NCI-H460 (cell line): ENCODE results near the gene SLC44A2. TPM values are rescaled to one million over a fixed set of nuclear protein-coding genes. Genes with fewer than 3 reads are reported as not detected.
"Not testable (repeated sequence)": the region's sequence is repeated elsewhere in the genome, so short reads cannot be mapped to it uniquely, and the experiment has no call there.

Experiments
- DNase-seq: peaks from one replicate; pipeline ENCODE4 v3.0.0-alpha.2; 2016; ENCODE audit warnings: low read depth; ENCODE audit errors: extremely low read depth
- total RNA-seq: library from RNA; depleted of rRNA; stranded (reverse); fragments of >200 nt; shearing (Covaris generic); gene quantifications from 2 replicates; pipeline ENCODE4 v1.2.3, GENCODE V29; 2014

The SLC44A2 gene
- total RNA-seq, 1 experiment from 2014 or later: 2.6 TPM

GRCh38 chr19:10646456-10647159 lies 21.3 kb downstream of the SLC44A2 start:
- DNase-seq: no peak

GRCh38 chr19:10648360-10648759 lies 23.0 kb downstream of the SLC44A2 start:
- no peak for DNase-seq

GRCh38 chr19:10651851-10652250 lies 26.5 kb downstream of the SLC44A2 start:
- DNase-seq: no peak

- DNase-seq: no peak
Measured at GRCh38 chr19:10653482-10653731, 28.1 kb downstream of the SLC44A2 start.

- peak; percentile 99 for DNase-seq
Measured at GRCh38 chr19:10653732-10654609, 28.6 kb downstream of the SLC44A2 start, which contains the start of gene ILF3. ILF3 (plus strand) TSS chr19:10654346; CDS start chr19:10670606, 16,260 bp downstream.

GRCh38 chr19:10654610-10655456 lies 29.5 kb downstream of the SLC44A2 start:
- DNase-seq: peak; percentile 26

GRCh38 chr19:10655457-10656312 lies 30.3 kb downstream of the SLC44A2 start:
- no peak for DNase-seq

GRCh38 chr19:10660346-10660745 lies 35.0 kb downstream of the SLC44A2 start:
- DNase-seq: no peak

- no peak for DNase-seq
Measured at GRCh38 chr19:10661946-10662345, 36.6 kb downstream of the SLC44A2 start.

- DNase-seq: no peak
Measured at GRCh38 chr19:10662384-10663251, 37.3 kb downstream of the SLC44A2 start.

GRCh38 chr19:10663252-10663563 lies 37.9 kb downstream of the SLC44A2 start:
- not testable (repeated sequence) for DNase-seq

GRCh38 chr19:10667867-10668266 lies 42.5 kb downstream of the SLC44A2 start:
- DNase-seq: no peak

- DNase-seq: no peak
Measured at GRCh38 chr19:10669246-10669645, 43.9 kb downstream of the SLC44A2 start.

- no peak for DNase-seq
Measured at GRCh38 chr19:10670182-10670581, 44.8 kb downstream of the SLC44A2 start.

- DNase-seq: no peak
Measured at GRCh38 chr19:10670876-10671804, 45.8 kb downstream of the SLC44A2 start.

- not testable (repeated sequence) for DNase-seq
Measured at GRCh38 chr19:10671922-10672321, 46.6 kb downstream of the SLC44A2 start.

- not testable (repeated sequence) for DNase-seq
Measured at GRCh38 chr19:10675214-10675613, 49.9 kb downstream of the SLC44A2 start.

GRCh38 chr19:10677751-10678150 lies 52.4 kb downstream of the SLC44A2 start:
- no peak for DNase-seq
